NCI-H524 treated with DMSO at 0.1 percent for 48 hours (cell line): ENCODE measurements around the gene NUBP2.
A peak's percentile ranks its signal among the peaks of the same experiment; 100 is the strongest.

Experiments used
- DNase-seq: peaks from one replicate; lab custom pipeline; 2025; lab: John Stamatoyannopoulos, UW

NUBP2 gene, protein sequence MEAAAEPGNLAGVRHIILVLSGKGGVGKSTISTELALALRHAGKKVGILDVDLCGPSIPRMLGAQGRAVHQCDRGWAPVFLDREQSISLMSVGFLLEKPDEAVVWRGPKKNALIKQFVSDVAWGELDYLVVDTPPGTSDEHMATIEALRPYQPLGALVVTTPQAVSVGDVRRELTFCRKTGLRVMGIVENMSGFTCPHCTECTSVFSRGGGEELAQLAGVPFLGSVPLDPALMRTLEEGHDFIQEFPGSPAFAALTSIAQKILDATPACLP

DNA sequence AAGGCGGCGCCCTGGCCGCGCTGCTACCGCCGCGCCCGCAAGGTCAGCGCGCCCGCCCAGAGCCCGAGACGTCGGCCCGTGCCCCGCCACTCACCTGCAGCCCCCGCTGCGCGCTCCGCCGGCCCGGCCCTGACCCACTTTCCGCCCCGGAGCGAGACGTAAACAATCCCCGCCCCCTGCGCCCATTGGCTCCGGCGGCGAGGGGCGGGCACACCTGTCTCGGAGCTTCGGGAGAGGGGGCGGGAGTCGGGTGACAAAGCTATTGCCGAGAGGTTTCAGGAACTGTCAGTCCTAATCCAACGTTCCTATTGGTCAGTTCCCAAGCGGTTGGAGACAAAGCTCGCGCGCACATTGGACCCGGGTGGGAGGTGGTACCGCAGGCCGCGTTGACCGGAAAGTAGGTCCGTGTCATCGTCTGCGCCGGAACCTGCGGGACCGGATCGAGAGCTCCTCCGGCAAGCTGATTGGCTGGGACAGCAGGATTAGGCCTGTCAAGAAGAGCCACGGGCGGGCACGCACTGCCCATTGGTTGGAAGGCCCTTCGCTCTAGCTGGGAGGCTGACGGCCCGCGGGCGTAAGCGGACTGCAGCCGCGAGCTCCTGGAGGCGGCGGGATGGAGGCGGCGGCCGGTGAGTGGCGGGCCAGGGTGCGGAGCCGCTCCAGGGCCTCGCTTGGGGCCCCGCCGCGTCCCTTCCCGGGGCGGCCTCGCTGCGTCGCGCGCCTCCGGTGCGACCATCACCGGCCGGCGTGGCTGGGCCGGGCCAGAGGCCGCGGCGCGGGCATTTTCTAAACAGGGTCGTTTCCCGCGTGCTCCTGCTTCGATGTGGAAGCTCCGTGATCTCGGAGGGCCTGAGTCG lies at the start of gene NUBP2, which contains the start of gene SPSB3:
Gene NUBP2, plus strand, starts transcription at position 553 of the 857 bp plus-strand sequence. Its CDS starts 61 bp downstream, at position 614.
Gene SPSB3, minus strand, starts transcription at position 164 of the 857 bp plus-strand sequence. CDS start 1,088 bp downstream, outside the sequence.
- DNase-seq: peak; percentile 99

DNA sequence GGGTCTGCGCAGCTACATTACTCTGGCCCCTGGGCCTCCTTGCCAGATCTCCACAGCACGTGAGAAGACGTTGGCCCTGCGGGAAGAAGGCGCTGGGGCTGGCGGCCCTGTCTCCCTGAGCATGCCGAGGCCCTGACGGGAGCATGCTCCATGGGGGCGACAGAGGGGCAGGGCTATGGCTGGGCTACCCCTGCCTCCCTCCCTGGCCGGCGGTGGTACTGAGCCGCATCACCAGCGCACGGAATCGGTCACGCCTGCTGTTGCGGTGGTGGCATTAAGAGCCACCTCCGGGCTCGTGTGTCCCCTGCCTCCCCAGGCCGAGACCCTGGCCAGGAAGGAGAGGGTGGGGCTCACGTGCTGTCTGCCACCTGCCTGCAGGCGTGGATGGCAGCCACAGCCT lies 48.6 kb upstream of the NUBP2 start:
- DNase-seq: no peak

DNA sequence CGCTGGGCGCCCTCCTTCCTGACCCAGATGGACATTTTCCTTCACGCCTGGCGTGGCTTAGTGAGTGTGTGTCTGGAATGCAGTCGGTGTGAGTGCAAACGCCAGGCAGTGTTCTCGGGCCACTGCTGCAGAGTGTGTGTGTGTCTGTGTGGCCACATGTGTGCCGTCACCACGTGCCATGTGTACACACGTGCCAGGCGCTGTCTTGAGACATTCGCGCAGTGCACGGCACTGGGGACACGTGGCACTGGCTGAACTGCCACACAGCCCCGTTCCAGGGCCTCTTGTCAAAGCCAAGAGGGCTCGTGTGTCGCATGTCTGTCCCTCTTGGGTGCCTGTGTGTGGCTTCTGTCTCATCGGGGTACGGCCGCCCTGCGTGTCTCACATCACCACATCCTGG lies 47.9 kb upstream of the NUBP2 start:
- DNase-seq: no peak

DNA sequence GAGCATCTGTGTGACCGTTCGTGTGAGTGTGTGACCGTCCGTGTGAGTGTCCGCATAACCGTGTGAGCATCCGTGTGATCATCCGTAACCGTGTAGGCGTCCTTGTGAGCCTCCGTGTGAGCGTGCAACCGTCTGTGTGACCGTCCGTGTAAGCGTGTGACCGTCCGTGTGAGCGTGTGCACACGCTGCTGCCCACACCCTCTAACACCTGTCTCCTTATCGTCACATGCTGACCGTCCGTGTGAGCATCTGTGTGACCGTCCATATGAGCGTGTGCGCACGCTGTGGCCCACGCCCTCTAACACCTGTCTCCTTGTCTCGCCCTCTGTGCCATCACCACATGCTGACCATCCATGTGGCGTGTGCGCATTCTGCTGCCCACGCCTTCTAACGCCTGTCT lies 42.5 kb upstream of the NUBP2 start:
- DNase-seq: no peak

DNA sequence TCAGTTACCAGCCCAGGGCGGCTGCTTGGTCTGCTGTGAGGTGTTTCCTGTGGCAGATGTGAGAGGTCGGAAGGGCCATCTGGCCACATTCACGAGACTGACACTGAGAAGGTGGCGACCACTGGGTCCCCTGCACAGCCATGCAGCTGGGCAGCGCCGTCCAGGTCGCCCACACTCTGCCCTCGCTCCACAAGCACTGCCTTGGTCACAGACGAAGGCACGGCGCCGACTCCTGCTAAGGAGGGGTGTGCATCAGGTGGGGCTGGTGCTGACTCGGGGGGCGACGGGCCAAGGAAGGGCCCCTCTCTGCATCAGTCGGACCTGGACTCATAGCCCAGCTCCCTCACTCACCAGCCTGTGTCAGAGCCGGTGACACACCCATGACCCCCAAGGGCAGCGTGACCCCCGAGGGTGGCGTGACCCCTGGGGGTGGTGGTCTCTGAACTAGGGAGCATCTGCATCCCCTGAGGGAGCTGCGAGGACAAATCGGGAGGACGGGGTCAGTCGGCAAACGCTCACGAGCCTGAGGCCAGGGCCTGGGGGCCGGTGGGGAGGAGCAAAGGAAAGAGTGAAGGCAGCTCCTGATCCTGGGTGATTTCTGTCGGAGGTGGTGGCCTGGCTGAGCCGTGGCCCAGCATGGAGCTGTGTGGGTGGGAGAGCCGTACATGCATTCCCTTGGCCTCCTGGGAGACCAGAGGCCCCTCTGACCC lies 41.8 kb upstream of the NUBP2 start:
- DNase-seq: no peak

DNA sequence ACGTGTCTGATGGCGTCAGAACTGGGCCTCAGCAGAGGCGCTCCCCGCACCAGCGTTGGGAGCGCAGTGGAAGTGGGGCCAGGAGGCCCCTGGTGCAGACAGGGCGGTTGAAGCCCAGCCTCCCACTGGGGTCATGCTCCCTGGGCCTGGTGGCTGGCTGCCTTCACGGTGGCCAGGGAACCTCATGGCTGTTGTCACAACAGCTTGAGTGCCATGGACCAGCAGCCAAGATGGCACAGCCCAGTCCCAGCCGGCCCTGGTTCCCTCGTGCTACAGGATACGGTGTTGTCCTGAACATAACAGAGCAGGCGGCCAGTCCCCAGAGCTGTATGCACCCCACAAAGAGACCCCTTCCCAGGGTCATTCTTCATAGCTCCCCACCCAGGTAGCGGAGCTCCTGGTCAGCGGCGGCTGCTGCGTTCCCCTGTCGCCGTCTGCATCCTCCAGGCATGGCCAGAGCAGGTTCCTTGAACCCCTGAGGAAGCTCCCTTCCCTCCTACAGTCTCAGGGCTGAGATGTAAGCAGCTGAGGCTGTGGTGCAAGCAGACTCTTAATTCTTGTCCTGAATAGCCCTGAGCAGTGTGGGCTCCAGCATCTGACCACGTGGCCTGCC lies 41.1 kb upstream of the NUBP2 start:
- no peak for DNase-seq

DNA sequence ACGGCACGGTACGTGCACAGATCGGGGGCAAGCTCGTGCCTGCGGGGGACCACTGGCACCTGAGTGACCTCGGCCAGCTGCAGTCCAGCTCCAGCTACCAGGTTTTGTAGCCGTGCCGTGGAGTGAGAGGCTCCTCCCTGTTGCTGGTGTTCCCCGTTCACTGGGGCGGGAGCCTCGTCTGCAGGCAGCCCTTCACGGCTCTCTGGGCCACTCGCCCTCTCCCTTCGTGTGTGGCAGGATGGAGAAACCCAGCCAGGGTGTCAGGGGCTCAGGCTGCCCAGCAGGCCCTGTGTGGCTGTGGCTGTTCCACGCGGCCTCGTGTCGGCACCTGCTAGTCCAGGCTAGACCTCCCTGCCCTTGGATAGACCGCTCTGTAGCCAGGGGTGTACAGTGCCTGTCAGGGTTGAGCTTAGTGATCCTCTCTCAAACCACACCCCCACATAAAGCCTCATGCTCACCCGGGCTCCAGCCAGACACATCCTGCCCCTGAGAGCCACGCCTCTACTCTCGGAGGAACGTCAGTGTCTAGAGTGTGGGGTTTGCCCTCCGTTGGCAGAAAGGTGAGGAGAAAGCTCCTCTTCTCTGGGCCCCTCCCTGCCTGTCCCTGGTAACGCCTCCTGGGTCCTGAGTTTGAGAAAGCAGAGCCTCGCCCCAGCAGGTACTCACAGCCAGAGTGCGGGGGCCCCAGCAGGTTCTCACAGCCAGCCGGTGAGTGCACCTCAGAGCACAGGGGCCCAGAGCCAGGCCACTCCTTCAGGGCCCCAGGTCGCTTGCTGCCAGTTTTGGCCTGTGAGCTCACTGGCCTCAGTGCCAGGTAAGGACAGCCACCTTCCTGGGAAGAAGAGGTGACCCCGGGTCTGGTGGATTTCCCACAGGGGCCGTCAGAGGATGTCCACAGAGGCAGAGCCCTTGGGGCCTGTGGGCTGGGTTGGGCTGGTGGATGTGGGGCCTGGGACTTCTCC lies 39.1 kb upstream of the NUBP2 start:
- no peak for DNase-seq

DNA sequence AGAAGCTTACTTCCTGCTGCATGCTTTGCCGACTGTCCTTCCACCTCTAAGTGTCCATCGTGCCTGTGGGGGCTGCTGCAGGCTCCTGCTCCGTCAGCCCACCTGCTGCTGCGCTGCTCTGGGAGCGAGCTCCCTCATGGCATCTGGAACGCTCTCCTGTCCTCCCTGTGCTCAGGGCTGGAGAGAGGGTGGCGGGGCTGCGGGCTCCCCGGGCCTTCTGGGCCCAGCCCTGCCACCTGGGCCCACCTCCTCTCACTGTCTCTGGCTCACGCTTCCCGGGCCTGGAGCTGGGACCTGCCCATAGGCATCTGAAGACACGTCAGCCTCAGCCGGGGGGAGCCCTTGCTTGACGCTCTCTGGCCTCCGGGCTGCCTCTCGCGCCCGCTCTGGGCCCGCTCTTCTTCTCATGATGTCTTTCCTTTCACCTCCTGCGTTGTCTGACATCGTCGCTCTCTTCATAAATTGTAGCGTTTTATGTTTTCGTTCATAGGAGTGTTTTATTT lies 38.4 kb upstream of the NUBP2 start:
- no peak for DNase-seq

DNA sequence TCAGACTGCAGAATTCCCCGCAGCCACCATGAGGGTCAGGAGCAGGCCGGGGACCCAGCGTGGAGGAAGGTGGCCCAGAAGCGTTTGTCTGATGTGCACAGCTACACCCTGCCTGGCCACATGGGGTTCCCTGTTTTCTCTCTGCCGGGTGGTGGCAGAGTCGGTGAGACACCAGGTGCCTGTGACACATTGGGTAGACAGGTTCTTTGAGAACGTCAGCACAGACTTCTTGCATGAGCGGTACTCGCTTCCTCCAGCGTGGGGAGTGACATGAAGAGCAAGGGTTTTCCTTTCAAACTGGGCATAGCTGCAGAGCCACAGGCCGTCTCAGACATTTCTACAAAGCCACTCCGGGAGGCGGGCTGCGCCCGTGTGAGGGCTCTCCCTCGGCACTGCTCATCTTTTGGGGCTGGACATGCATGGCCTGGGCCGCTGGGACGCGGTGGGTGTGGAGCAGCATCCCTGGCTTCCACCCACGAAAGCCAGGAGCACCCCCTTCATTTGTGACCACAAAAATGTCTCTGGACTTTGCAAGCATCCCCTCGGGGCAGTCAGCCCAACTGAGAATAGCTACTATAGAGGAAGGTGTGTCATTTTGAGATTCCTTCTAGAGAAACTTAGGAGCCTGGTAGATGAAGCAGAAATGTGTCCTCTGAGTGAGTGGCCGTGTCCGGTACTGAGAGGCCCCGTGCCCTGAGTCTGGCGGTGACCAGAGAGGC lies 37.4 kb upstream of the NUBP2 start:
- DNase-seq: no peak

DNA sequence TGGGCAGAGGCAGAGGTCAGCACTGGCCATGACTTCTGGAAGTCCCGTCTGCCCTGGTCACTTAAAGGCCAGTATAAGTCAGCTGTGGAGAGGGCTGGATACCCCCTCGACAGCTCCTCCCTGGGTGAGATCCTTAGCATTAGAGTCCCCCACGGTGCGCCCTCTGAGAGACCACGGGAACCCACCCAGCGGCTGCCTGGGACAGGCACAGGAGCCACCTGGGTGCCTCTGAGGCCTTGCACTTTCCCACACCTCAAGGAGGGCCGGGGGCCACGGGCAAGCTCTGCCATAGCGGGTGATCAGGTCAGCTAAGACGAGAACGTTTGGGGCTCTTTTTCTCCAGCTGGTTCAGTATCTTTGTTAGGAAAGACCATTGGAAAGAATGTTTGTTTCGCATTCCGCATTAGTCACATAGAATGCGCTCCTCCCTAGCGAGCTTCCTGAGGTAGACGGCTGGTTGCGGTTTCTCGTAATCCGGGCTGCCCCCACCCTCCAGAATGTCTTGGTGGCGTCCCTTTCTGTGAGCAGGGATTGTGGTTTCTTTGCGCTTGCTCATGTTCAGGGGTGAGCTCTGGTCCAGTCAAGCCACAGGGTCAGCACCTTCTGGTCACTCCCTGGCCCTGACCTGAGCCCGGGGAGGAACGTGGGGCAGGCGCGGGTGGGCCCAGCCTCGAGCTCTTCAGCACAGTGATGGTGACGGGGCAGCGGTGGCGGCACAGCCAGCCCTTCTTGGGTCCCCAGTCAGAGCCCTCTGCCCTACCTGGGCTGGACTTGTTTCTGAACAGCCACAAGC lies 36.7 kb upstream of the NUBP2 start:
- DNase-seq: no peak

DNA sequence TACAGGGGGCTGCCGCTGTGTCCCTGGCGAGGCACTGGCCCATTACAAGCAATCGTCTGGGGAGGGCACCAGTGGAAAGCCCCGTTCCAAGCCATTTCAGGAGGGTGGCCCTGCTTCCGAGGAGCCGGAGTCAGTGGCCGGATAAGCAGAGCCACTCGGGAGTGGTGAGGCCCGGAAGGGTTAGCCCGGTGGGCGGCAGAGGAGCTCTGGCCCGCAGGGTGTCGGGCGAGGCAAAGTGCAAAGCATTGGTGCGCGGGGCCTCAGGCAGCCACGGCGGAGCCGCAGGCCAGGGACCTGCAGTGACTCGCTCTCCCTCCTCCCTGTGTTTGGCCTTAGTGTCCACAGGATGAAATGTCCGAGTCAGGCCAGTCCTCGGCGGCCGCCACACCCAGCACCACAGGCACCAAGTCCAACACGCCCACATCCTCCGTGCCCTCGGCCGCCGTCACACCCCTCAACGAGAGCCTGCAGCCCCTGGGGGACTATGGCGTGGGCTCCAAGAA lies 36.0 kb upstream of the NUBP2 start:
- DNase-seq: no peak

DNA sequence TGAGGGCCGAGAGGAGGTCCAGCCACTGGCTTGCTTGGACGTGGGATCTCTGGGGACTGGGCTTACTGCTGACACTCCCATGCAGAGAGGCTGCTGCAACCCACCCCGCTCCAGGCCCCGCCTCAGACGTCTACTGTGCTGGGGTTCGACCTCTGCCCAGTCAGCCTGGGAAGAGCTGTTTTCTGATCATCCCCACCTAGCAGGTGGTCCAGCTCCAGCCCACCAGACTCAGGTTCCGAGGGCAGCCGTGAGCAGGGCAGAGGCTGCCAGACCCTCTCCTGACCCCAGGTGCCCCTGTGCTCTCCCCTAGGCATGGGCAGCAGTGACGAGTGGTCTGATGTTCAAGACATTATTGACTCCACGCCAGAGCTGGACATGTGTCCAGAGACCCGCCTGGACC lies 34.8 kb upstream of the NUBP2 start:
- no peak for DNase-seq

DNA sequence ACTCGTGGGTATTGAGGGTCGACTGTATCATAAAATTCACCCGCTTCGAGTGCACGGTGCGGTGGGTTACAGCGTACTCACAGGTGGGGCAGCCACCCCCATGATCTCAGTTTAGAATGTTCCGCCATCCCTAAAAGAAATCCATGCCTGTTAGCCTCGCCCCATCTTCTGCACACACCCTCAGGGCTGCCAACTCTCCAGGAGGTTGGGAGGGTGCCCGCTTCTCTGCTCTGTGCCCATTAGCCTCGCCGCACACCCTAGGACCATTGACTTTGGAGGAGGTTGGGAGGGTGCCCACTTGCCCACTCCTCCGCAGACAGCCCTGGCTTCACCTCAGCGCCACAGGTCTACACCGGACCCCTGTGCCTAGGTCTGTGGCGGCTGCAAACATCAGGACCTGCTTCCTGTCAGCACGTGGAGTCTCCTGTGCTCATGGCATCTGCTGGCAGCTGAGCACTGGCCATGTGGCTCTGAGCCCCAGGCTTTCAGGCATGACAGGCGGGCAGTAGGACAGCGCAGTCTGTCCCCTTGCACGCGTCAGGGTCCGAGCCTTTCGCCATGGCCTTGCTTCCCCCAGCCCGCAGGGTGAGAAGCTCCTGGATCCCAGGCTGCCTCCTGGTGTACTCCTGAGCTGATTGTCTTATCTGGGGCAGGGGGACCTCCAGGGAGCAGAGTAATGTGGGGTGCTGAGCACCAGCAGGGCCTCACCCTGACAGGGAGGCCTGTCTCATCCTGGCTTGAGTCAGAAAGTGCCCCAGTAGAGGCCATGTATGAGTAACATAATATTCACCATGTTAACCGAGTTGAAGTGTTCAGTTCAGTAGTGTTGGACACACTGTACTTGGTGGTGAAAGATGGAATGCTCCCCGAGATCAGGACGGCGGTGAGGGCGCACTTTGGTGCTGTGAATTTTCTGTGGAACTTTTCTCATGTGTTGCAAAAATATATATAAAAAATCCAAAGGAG lies 33.3 kb upstream of the NUBP2 start:
- DNase-seq: no peak

DNA sequence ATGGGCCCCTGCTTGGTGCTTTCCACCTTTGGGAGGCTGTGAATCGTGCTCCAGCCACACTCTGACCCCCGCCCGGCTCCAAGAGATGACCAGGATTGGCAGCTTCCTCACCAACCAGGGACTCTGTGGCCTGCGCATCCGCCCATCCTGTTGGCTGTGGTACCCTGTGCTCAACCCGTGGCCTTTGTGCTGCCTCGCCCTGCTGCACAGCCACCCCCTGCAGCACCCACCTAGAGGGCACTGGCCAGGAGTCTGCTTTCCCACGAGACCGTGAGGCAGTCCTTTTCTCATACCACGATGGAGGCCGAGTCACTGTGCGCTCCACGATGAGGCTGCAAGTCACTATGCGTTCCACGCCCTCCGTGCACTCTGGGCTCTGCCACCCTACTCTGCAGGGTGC lies 30.8 kb upstream of the NUBP2 start:
- no peak for DNase-seq

DNA sequence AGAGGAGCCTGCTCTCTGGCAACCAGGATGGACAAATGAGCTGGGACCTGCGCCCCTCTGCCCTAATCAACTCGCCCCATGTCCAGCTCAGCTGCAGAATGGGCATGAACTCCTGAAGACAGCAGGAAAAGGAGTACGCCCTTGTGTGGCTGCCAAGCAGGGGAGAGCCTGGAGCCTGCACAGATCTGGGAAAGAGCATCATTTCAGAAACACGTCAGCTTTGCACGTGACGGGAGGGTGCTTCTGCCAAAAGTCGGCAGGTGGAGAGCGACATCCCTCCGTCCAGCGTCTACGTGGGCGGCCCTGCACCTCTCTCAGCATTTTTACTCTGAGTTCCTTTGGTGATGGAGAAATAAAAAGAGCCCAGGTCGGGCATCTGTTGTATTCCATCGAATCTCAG lies 29.9 kb upstream of the NUBP2 start:
- no peak for DNase-seq

DNA sequence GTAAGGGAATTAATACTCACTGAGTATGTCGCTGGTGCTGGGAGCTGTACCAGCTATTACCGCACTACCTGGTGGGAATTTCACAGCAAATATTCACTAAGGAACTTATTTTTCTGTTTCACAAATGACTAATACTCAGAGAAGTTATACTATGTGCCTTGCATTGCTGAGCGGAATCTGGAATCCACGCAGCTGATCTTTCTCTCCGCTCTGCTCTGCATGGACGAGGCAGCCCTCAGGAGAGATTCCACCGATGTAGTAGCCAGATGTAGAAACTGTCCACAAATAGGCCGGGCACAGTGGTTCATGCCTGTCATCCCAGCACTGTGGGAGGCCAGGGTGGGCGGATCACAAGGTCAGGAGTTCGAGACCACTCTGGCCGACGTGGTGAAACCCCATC lies 28.6 kb upstream of the NUBP2 start:
- no peak for DNase-seq

DNA sequence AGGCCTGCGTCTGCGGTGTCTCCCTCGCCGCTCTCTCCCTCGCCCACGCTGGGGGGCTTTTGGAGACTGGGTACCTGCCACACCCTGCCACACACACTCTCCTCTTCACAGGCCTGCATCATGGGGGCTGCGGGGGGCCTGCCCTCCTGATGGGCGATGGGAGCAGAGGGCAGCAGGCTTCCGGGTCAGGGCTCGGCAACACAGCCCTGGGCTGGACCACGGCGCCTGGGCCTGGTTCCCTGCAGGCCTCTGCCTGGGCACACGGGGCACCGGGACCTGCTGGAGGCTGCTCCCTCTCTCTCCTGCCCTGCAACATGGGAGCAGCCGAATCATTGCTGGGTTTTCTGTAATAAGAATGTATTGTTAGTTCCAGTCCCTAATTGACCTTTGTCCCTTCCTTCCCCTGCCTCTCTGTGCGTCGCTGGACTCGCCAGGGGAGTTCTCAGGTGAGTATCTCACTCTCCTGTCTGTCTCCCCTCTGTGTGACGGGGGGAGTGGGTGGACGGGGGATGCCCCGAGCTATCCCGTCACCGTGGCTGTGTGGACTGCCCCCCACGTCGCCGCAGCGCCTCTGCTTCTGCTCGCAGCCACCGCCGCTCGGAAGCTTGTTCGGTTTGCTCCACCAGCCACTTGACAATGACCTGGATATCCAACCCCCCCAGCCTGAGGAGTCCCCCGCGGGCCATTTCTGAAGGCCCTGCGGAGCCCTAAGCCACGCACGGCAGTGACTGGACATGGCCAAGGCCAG lies 24.9 kb upstream of the NUBP2 start:
- no peak for DNase-seq
